Activated CD4-positive, alpha-beta memory T cell treated with anti-CD3 and anti-CD28 coated beads for 36 hours (primary cell): Measurements from ENCODE around the gene RAD51AP1. TPM values are rescaled to one million over a fixed set of nuclear protein-coding genes. Genes with fewer than 3 reads are reported as not detected.

Experiments
- CTCF ChIA-PET: fragments of 350-600 bp; sonication (Branson Sonifier 250); formaldehyde crosslinking; loops from one replicate; lab custom pipeline; 2021; ENCODE audit warnings: antibody characterized with exemption, inconsistent platforms; lab: Charles Lee
- POLR2A ChIA-PET: fragments of 350-600 bp; sonication (Branson Sonifier 250); formaldehyde crosslinking; loops from one replicate; lab custom pipeline; 2021; ENCODE audit warnings: antibody characterized with exemption; lab: Charles Lee
- DNase-seq: peaks from one replicate; pipeline ENCODE4 v3.0.0-alpha.2; 2020
- H3K27ac Mint-ChIP-seq: one replicate; pipeline ENCODE4 v1.8.0; 2021; ENCODE audit warnings: mixed read lengths
- H3K27me3 Mint-ChIP-seq: one replicate; pipeline ENCODE4 v1.8.0; 2021; ENCODE audit warnings: mixed read lengths
- H3K36me3 Mint-ChIP-seq: one replicate; pipeline ENCODE4 v1.8.0; 2021; ENCODE audit warnings: mixed read lengths
- H3K4me1 Mint-ChIP-seq: one replicate; pipeline ENCODE4 v1.8.0; 2021; ENCODE audit warnings: low read depth, mixed read lengths
- H3K4me3 Mint-ChIP-seq: one replicate; pipeline ENCODE4 v1.8.0; 2021; ENCODE audit warnings: mild to moderate bottlenecking, mixed read lengths
- H3K9me3 Mint-ChIP-seq: one replicate; pipeline ENCODE4 v1.8.0; 2021; ENCODE audit warnings: mixed read lengths
- intact Hi-C: fragments of 100-400 bp; cut with micrococcal nuclease; formaldehyde crosslinking; loops from one replicate; pipeline ENCODE4 v1.15.1; 2023
- total RNA-seq, 2 experiments: library from RNA; stranded (reverse); gene quantifications; one replicate each; pipeline ENCODE4 v1.2.3, GENCODE V29; 2021

Gene RAD51AP1
- total RNA-seq, 2 experiments from 2014 or later, result 44.6 to 49.7 TPM

- DNase-seq, result no peak
- no peaks in the 10 kb centered on the region for H3K9me3 Mint-ChIP-seq
- intact Hi-C loops, result loop anchor here (1.0 kb wide), 1 partner anchor 45 kb away; the partner anchor contains the start of genes AKAP3 and NDUFA9
- ChIA-PET POLR2A (no interaction called here), CTCF (interaction anchor here (0.6 to 3.7 kb wide), 8 partner anchors 8 to 1531 kb away, joined by 3 to 16 read pairs (median 3); partner anchors contain the start of genes AKAP3 and NDUFA9)
- no peak overlapping the region for H3K4me3 Mint-ChIP-seq
- peaks cover 17% of the 10 kb centered on the region for H3K4me1 Mint-ChIP-seq
- no peak overlapping the region for H3K27ac Mint-ChIP-seq
- peaks cover 15% of the 10 kb centered on the region for H3K27me3 Mint-ChIP-seq
- H3K36me3 Mint-ChIP-seq, result no peaks in the 10 kb centered on the region
Observed at GRCh38 chr12:4603946-4604345, 65.3 kb downstream of the RAD51AP1 start.

- POLR2A ChIA-PET, result no interaction called here
- peaks cover 15% of the 10 kb centered on the region for H3K27me3 Mint-ChIP-seq
Observed at GRCh38 chr12:4604684-4605193, 66.0 kb downstream of the RAD51AP1 start.

GRCh38 chr12:4607056-4607455, 68.4 kb downstream of the RAD51AP1 start:
- Mint-ChIP-seq H3K27me3 (peaks cover 14% of the 10 kb centered on the region), H3K36me3 (peaks cover 13% of the 10 kb centered on the region), H3K27ac (no peak overlapping the region), H3K9me3 (no peaks in the 10 kb centered on the region), H3K4me3 (no peak overlapping the region), H3K4me1 (peaks cover 17% of the 10 kb centered on the region)
- intact Hi-C loops, result no loop called here
- POLR2A ChIA-PET, result no interaction called here
- CTCF ChIA-PET, result no interaction called here
- DNase-seq, result no peak

More at GRCh38 chr12:4604684-4605193, 66.0 kb downstream of the RAD51AP1 start:
- peaks cover 17% of the 10 kb centered on the region for H3K4me1 Mint-ChIP-seq
- H3K9me3 Mint-ChIP-seq, result no peaks in the 10 kb centered on the region
- peaks cover 1% of the 10 kb centered on the region for H3K36me3 Mint-ChIP-seq
- CTCF ChIA-PET, result interaction anchor here (0.7 to 3.7 kb wide), 7 partner anchors 9 to 184 kb away, joined by 3 to 16 read pairs (median 3); partner anchors contain the start of genes AKAP3 and NDUFA9
- DNase-seq, result peak; percentile 88
- intact Hi-C loops, result loop anchor here (1.0 kb wide), 2 partner anchors 45 to 154 kb away; partner anchors contain the start of genes AKAP3 and NDUFA9
- peak overlapping the region; percentile 88 for H3K27ac Mint-ChIP-seq
- H3K4me3 Mint-ChIP-seq, result peak overlapping the region; percentile 99

GRCh38 chr12:4609071-4609470, 70.4 kb downstream of the RAD51AP1 start:
- H3K4me1 Mint-ChIP-seq, result peaks cover 17% of the 10 kb centered on the region
- no peaks in the 10 kb centered on the region for H3K9me3 Mint-ChIP-seq
- no peak overlapping the region for H3K4me3 Mint-ChIP-seq
- no peak overlapping the region for H3K27ac Mint-ChIP-seq
- peaks cover 2% of the 10 kb centered on the region for H3K27me3 Mint-ChIP-seq
- DNase-seq, result no peak
- peaks cover 24% of the 10 kb centered on the region for H3K36me3 Mint-ChIP-seq
- CTCF ChIA-PET, result no interaction called here
- intact Hi-C loops, result no loop called here
- POLR2A ChIA-PET, result no interaction called here

Other genes starting within 250 kb of the RAD51AP1 start
- 10 to 100 TPM; 12.0 to 13.6 TPM for gene TIGAR, start 217.7 kb upstream of the RAD51AP1 start, total RNA-seq
- not detected for gene FGF23, start 159.2 kb upstream of the RAD51AP1 start, total RNA-seq
- gene FGF6, start 93.1 kb upstream of the RAD51AP1 start, total RNA-seq, result not detected
- 10 to 100 TPM; 26.0 to 26.7 TPM for gene DYRK4, start 23.3 kb downstream of the RAD51AP1 start, total RNA-seq
- gene AKAP3, start 110.2 kb downstream of the RAD51AP1 start, total RNA-seq, result 1 to 10 TPM; 2.9 to 3.1 TPM
- 100 to 1,000 TPM; 119 to 122 TPM for gene NDUFA9, start 110.2 kb downstream of the RAD51AP1 start, total RNA-seq
- 1 to 10 TPM in 1 of 2 experiments, under 1 TPM in 1; 0.97 to 1.3 TPM for gene GALNT8, start 181.5 kb downstream of the RAD51AP1 start, total RNA-seq